Effector CD4-positive, alpha-beta T cell (primary cell): ENCODE measurements around the gene RECQL5.

Source experiments
- DNase-seq: peaks from one replicate; pipeline ENCODE4 v3.0.0-alpha.2; 2020
- total RNA-seq: gene quantifications from one replicate; lab custom pipeline; 2026; lab: John Stamatoyannopoulos, UW

Gene RECQL5
- total RNA-seq = 31.3 reads per million, percentile 57 among the genes with 10 or more reads in this experiment

DNA sequence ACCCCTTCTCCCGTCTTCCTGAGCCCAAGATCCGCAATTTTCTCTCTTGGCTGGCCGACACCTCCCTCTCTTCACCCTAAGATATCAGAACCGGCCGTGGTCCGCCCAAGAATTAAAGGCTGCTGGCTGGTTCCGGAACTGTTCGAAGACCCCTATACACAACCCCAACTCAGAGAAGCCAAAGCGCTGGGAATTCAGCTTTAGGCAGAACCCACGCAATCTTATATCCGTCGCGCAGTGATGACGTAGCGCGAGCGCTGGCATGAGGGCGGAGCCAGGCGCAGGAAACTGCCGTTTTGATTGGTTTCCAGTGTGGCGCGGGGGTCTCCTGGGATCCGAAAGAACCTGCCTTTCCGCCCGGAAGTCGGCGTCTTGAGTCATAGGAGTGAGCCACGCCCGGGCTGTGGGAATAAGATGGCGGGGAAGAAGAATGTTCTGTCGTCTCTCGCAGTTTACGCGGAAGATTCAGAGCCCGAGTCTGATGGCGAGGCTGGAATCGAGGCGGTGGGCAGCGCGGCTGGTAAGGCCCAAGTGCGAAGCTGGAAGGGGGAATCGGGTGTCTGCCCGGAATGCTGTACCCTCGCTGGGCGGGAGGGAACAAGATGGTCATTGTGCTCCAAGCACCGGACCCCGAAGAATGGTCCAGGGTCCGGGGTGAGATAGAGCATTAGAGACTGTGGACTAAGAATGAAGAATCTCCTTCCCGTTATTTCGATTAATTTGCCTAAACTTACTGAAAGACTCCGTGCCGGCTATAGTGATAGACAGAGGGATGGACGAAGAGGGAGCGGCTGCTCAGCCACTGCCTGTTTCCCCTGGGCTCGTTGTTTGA lies at the start of gene RECQL5, which contains the start of gene SAP30BP:
Gene RECQL5, minus strand, starts transcription at position 196 of the 832 bp plus-strand sequence. CDS start 597 bp downstream, outside the sequence.
Gene SAP30BP, plus strand, starts transcription at position 380 of the 832 bp plus-strand sequence. Its CDS starts 35 bp downstream, at position 415.
- peak; percentile 99 for DNase-seq

DNA sequence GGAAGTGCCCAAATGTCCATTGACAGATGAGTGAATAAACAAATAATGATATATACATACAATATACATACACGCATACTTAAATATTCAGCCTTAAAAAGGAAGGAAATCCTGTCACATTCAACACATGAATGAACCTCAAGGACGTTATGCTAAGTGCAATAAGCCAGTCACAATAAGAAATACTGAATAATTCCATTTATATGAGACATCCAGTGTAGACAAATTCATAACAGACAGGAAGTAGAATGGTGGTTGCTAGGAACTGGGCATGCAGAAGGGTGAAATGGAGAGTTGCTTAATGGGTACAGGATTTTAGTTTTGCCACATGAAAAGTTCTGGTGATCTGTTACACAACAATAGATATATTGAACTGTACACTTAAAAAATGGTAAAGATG lies 45.5 kb upstream of the RECQL5 start:
- no peak for DNase-seq

DNA sequence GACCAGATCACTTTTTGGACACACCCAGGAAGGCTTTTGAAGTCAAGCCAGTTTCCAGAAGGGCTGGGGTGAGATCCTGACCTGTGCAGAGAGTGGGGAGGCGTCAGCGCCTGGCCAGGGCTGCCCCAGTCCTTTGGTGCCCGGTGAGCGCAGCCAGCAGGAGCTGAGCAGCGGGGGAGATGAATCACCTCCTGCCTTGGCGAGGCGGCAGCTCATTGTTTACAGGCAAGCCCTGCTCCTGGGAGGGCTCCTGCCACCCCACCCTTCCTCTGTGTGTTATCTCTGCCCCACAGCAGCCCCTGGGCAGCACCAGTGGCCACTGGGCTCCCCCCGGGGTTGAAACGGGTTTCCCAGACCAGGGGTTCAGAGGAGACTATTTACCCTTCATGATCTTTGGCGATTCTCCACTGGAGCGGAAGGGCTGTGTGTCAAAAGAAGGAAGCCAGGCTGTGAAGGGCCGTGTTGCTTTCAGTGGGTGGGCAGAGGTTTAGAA lies 40.2 kb upstream of the RECQL5 start:
- no peak for DNase-seq

DNA sequence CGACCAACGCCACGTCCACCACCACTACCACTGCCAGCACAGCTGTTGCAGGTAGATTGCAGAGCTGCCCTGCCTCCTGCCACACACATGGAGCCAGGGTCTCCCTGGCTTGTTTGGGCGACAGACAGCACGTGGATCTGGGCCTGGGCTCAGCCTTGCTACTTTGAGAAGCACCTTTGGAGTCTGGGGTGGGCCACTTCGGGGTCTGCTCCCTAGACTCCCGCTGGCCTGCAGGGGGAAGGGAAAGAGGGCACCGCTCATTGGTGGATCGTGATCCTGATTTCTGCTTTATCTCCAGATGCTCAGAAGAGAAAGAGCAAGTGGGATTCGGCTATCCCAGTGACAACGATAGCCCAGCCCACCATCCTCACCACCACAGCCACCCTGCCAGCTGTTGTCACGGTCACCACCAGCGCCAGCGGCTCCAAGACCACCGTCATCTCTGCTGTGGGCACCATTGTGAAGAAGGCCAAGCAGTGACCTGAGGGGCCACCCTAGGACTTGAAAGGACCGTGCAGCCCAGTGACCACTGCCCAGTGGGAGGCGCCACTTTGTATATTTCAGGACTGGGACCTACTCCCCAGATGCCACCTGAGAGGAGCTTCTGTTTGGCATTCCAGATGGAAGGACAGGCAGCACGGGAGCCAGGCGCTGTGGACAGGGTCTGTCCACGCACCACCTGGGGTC lies 39.2 kb upstream of the RECQL5 start:
- DNase-seq = no peak

DNA sequence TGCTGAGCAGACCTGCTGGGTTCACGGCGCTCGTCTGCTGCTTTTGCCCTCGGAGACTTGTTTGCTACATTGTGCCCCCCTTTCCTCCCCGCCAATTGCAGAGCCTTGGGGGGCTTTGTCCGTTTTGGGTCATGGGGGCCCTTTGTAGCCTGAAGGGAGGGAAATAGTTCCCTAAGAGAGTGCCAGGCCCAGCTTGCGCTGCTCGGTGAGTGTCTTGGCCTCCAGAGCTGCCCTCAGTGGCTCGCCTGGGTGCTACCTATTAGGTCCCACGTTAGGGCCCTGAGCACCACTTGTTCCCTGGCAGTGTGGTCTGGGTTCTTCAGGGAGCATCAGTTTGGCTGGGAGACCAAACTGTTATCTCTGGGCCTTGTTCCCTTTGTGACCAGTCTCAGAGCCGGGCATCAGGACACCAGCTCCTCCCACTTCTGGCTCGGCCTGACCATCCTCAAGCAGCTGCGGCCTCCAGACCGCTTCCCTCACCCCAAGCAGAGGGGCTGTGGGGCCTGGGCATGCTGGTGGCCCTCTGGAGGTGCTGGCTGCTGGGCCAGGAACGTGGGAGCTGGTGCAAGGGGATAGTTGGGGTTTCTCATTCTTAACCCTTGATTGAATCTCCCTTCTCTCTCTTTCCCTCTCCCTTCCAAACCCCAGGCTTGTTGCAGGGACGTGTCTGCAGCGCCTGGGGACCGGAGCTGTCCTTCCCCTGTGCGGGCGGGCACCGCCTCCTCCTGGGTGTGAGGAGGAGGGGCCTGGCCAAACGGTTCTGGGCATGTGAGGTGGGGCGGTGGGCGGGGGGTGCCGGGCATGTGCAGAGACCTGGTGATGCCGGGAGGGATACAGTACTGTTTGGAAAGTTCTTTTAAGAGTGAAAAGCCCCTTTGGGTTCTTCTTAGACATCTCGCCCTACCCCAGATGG lies 38.3 kb upstream of the RECQL5 start:
- no peak for DNase-seq

DNA sequence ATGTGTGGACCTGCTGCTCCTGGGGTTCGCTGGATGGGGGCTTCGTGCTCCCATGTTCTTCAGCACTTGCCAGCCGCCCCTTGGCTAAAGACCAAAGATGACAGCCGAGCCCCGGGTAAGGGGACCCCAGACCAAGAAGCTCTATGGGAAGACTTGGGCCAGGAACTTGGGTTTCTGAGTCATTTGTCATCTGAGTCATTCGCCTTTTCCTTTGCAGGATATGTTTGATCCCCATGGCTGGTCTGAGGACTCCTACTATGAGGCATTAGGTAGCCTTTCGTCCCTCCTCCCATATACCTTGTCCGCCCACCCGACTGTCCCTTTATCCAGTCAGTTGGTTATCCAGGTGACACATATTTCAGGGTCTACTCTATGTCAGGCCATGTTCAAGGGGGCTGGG lies 36.6 kb upstream of the RECQL5 start:
- no peak for DNase-seq

DNA sequence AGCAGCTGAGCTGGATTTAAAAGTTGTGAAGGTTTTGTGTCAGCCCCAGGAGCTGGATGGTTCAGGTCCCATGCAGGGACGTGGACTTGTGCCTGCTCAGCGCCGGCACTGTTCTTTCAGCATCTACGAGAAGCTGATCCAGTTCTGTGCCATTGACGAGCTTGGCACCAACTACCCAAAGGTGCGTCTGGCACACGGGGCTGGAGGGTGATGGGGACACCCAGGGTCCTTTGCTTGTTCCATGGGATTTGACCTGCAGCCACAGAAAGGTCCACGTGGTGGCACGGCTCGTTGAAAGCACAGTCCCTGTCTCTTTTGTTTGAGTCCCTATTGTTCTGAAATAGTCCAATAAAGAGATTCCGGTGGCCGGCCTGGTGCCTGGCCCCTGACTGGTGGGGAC lies 36.2 kb upstream of the RECQL5 start:
- no peak for DNase-seq

DNA sequence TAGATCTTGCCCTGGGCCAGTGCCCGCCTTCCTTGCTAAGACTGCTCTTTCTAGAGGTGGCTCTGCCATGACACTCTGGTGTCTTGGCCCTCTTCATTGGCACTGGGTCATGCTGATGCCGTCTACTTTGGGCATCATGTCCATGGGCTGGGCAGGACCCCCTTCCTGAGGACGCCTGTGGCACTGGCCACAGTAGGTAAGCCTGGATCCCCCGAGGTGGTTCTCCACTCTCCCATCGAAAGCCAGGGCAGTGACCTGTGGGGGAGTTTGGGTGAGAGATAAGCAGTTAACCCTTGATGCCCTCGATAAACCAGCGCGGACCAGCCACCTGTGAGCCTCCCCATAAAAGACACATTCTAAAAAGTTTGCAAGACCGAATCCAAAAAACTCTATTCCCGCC lies 34.3 kb upstream of the RECQL5 start:
- DNase-seq = no peak

DNA sequence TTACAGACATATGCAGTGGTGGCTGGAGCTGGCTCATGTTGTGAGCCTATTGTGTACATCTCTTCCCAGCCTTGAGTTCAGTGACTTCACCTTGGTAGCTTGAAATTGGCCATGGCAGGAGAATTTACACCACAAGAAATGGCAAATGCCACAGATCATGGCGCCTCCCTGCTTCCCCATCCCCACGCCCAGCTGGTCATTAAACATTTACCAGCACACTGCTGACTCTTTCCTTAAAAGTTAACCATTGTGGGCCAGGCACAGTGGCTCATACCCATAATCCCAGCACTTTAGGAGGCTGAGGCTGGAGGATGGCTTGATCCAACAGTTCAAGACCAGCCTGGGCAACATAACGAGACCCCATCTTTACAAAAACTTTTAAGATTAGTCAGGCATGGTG lies 31.7 kb upstream of the RECQL5 start:
- DNase-seq = no peak

DNA sequence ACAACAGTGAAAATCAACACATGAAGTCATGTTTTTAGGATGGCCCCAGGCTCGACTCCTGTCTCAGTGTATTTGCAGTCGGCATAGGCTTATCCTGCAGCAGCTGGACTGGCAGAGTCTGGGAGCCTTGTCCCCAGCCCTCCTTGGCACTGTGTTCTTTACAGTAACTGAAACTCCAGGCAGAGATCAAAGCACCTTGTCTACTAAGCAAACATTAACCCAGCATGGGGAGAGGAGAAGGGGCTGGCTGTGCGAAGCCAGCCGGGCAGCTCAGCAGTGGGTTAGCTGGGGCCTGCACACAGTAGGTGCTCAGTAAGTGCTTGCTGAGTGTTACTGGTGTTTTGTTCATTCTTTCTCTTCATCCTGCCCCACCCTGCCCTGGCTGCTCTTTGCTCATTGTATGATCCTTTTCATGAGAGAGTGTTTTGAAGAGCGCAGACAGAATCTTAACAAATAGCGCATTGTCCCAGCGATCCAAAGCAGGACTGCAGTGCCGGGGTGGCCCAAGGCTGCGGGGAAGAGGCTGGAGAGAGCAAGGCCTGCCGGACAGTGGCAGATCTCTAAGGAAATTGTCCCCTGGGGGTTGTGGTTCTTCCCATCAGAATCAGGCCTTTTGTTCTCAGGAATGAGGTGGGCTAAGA lies 30.8 kb upstream of the RECQL5 start:
- DNase-seq = no peak

DNA sequence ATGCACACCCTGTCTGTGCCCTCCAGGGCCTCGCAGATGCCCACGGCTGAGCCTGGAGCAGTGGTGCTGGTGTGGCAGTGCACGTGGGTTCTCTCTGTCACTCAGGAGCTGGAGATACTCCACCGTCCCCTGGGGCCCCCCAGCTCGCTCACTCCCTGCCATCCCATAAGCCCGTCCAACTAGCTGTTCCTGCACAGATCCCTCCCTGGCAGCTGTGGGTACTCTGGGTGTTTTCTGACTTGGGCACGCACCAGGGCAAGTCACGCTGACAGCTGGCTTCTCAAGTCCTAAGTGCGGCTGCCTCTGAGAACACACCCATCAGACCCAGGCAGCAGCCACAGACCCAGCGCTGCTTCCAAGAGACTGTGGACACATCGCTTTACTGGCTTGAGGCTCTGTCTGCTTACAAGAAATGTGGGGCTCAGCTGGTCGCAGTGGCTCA lies 28.9 kb upstream of the RECQL5 start:
- DNase-seq = no peak

DNA sequence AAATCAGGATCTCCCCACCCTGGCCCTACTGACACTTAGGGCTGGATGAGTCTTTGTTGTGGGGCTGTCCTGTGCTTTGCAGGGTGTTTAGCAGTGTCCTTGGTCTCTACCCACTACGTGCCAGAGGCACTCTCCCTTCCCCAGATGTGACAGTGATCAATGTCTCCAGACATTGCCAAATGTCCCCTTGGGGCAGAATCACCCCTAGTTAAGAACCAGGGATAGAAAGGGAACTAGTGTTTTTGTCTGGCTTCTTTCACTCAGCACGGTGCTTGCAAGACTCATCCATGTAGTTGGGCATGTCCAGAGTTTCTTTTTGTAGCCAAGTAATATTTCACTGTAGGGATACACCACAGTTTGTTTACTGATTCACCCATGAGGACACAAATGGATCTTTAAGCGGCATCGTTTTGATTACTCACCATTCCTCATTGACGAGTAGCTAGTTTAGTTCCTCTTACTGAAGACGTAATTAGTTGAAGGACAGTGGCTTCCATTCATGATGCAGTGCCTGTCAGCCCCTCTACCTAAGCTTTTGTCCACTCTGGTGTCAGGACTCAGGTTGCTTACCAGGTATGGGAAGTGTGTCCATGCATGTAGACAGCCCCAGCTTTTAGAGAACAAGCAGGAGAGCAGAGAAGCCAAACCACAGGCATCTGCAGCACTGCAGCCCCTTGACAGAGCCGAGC lies 28.3 kb upstream of the RECQL5 start:
- no peak for DNase-seq

DNA sequence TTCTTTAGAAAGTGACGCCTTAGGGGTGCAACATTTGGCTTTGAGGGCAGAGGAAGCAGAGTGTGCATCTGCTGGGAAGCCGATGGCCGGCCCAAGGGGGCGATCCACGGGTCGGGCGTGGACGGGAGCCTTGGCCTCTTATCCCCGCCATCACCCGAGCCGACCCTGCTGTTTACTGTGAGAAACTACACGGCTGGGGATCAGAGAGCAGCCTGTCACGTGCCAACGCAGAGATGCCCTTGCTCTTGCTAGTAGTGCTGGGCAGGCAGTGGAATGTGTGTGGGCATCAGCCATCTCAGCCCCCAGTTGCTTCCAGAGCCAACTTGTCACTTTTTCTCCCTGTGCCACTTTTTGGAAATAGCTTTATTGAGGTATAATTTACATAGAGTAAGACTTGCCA lies 27.6 kb upstream of the RECQL5 start:
- no peak for DNase-seq

DNA sequence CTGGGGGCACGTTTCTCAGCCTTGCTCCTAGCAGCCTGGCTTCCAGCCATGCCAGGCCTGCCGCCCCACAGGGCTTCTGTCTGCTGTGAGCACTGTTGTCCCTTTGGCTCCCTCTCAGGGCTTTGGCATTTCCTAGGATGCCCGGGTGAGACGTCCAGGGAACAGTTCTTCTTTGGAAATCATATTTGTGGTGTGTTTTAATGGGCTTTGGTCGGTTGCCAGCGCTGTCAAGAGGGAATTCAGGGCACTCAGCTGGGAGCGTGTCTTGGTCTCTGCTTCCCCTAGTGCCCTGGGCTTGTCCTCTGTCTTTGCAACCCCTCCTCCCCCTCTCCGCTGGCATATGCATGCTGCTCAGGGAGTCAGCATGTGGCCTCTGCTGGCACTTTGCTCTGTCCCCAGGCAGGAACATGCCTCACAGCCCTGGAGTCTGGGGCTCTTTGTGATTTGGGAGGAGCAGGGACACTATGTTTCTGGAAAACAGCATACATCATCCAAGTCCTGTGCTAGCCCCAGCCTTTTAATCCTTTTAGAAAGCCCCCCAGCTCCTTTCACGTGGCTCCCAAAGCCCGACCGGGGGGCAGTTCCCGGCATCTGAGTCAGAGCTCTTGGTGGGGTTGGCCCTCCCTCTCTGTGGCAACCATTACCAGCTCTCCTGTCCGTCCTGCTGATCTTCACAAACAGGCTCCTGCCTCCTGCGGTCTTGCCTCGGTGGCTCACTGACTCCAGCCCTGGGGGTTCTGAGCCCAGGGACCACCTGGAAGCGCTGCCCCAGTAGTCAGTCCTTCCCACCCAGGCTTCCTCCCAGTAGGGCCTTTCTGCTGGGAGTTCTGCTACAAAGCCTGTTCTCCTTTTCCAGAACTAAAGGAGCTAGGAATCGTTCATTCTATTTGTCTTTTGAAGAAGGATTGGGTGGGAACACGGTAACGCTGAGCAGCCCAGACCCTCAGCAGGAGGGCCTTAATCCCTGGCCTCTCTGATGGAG lies 26.8 kb upstream of the RECQL5 start:
- DNase-seq = no peak

DNA sequence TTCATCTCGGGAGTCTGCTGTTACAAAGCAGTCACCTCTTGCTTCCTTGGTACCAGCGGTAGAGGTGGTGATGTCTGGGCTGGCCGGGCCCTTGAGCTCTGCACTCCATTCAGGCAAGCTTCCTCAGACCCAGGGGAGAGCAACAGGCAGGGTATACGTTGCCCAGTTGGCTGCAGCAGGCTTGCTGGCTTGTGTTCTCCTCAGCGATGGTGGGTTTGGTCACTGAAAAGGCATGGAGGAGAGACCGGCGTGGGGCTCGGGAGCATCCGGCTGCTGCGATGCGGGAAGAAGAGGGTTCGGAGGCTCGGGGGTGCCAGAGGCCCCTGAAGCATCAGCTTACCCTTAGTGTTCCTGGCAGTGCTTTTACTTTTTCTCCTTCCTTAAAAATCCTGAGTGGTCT lies 26.0 kb upstream of the RECQL5 start:
- no peak for DNase-seq

DNA sequence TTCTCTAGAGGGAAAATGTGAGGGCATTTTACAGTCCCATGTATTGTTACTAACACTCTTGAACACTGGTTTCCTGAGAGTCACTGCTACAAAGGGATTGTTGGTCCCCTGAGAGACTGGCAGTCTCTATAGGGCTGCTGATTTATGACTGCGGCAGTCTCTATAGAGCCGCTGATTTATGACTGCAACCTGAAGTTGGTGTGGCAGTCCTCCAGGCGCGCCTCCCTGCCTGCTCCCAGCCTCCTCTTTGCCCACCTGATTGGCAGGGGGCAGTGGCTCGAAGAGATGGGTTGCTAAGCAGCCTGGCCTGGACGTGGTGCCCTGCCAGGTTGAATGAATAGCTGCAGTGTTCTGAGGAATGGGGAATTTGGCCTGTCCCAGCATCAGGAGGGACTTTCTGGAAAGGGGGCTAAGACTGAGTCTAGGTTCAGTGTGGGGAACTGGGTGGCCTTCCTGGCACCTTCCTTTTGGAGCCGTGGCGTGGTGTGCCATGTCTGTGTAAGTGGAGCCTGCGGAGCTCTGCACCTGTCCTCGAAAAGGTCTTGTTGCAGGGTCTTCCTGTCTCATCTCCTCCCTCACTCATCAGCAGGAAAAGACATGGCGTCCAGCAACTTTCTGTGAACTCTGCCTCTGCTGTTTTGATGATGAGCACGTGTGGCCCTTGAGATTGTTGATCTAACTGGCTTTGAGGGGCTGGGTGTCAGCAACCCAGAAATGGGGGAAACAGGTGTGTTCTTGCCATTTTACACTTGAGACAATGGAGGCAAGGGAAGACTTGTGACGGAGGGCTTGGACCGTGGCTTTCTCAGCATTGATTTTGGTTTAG lies 25.1 kb upstream of the RECQL5 start:
- no peak for DNase-seq

DNA sequence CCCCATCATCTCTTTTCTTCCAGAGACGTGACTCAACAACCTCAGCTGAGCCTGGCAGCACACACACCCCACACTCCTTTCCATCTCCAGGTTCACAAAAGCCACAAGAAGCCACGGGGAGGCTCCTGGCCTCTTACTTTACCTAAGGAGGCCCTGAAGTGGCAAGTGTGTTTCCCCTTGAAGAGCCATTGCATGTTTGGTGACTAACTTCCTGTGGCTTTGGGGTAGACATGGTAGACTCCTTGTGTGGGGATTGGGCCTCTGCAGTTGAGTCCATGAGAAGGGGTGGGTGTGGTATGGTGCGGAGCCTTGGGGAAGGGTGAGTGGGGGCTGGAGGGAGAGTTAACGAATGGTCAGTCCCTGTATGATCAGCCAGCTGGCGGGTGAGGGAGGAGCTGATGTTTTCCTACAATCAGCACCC lies 24.4 kb upstream of the RECQL5 start:
- DNase-seq = no peak

DNA sequence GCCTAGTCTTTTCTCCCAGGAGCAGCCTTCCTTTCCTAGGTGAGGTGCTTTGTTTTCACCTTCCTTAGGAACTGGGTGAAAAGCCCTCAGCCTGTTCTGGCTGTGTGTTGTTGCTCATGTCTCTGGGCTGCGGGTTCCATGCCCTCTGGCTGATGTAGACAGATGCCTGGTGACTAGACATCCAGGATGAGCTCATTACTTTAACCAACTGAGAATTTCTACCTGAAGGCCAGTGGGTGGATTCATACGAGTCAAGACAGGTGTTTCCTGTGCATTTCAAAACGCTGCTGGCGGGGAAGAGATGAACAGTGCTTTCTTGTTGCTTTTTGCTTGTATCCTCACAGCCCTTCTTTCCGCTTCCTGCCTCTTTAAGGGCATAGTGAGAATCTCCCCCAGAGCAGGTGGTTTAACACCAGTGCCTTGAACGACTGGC lies 22.5 kb upstream of the RECQL5 start:
- peak; percentile 36 for DNase-seq

DNA sequence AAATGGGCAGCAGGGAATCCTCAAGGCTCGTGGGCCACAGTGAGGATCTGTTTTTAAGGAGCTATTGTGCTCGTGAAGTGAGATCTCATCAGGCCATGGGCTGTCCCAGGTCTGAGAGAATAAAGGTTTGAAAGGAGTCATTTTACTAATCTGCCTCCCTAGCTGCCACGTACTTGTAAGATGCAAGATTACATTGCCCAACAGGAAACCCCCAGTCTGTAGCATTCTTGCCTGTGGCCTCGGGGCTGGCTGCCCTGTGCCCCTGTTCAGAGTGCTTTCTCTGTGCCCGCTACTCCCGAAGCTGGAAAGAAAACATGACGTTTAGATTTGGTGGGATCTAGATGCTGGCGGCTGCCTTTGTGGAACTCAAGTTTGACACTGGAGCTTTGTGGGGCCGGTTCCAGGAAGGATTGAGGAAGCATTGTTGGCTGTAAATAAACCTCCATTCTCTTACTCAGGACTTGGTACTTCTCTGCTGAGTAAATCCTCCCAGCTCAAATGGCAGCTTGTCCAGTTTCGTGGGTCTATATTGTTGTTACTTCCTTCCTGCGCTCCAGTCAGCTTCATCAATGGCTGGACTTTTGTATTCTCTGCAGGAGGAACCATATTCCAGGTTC lies 21.4 kb upstream of the RECQL5 start:
- DNase-seq = no peak
